Body of pancreas (tissue), 4 donors: ENCODE results near the gene MC1R. TPM values are rescaled to one million over a fixed set of nuclear protein-coding genes. Genes with fewer than 3 reads are reported as not detected.

ENCODE experiments used
- ATAC-seq: fragments of 150-250 bp; one replicate; pipeline ENCODE4 v1.9.1; 2016
- DNase-seq, 4 donors: peaks; one replicate each; pipeline ENCODE4 v3.0.0-alpha.2; 2019
- H3K27ac ChIP-seq, 4 donors: fragments of 200-600 bp; sonication (generic); 1 replicate in 3 of 4; 2 replicates in 1 of 4; pipeline versions ENCODE4 v1.5.1 to v1.6.1; 2016 to 2019; ENCODE audit warnings: mild to moderate bottlenecking in 1 of 4, mixed read lengths in 1 of 4, moderate library complexity in 1 of 4
- H3K27me3 ChIP-seq, 2 donors: fragments of 200-600 bp; sonication (generic); one replicate each; pipeline ENCODE4 v1.6.0; 2016; ENCODE audit warnings: mild to moderate bottlenecking in 1 of 2
- H3K36me3 ChIP-seq, 2 donors: fragments of 200-600 bp; sonication (generic); replicated peaks in 1 of 2; 2 replicates each; pipeline ENCODE4 v1.5.1; 2016; ENCODE audit warnings: low read depth in 2 of 2; ENCODE audit not compliant: insufficient read depth in 1 of 2
- H3K4me1 ChIP-seq: fragments of 200-600 bp; sonication (generic); one replicate; pipeline ENCODE4 v1.6.0; 2016
- H3K4me3 ChIP-seq, 2 donors: fragments of 200-600 bp; sonication (generic); 1 replicate in 1 of 2; 2 replicates in 1 of 2; pipeline ENCODE4 v1.5.1; 2016 to 2019
- H3K9me3 ChIP-seq, 3 donors: fragments of 200-600 bp; sonication (generic); 1 replicate in 2 of 3; 2 replicates in 1 of 3; pipeline ENCODE4 v1.5.1; 2016
- POLR2A ChIP-seq, 3 donors: fragments of 450-650 bp; IDR thresholded peaks; one replicate each; pipeline ENCODE4 v1.6.1; 2016; ENCODE audit warnings: antibody characterized with exemption in 3 of 3, mild to moderate bottlenecking in 2 of 3
- WGBS, 2 donors: methylation state at CpG; one replicate each; pipeline ENCODE4 v1.1.5; 2017; 5-methylcytosine and 5-hydroxymethylcytosine counted together
- intact Hi-C: fragments of 100-400 bp; cut with DNase I; formaldehyde crosslinking; loops from one replicate; pipeline ENCODE4 v1.15.1; 2023
- total RNA-seq, 2 donors: library from RNA; depleted of rRNA; stranded (reverse); fragments of >200 nt; gene quantifications; one replicate each; pipeline ENCODE4 v1.1.0, GENCODE V29; 2016
- TF ChIP-seq, protein P1 (sequence below), 7 experiments: fragments of 450-650 bp in 4 of 7; fragments of 200-600 bp in 3 of 7; sonication (generic) in 3 of 7; IDR thresholded peaks; one replicate each; pipeline ENCODE4 v1.5.1; 2016 to 2019; ENCODE audit warnings: antibody characterized with exemption in 7 of 7

MC1R gene
- total RNA-seq, 2 donors from 2014 or later, result 3.6 TPM

DNA sequence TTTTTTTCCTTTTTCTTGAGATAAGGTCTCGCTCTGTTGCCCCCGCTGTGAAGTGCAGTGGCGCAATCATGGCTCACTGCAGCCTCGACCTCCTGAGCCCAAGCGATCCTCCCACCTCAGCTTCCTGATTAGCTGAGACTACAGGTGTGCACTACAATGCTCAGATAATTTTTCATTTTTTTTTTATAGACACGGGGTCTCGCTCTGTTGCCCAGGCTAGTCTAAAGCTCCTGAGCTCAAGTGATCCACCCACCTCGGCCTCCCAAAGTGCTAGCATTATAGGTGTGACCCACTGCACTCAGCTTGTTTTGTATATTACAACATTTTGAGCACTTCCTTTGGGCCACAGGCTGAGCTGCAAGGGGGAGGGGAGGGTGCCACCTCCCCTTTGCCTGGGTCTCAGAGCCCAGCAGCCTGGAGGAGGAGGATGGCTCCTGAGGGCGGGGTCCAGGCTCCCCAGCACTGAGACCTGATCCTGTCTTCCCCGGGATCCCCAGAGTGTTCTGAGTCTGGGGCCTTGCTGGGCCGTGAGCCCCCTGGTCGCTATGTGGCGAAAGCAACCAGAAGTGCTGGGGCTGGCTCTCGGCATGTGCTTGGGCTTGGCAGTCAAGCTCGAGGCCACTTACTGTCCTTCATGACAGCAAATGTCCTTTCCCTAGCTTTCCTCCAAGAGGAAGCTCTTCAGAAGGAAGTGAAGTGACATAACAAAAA lies 38.0 kb downstream of the MC1R start:
- H3K27me3 ChIP-seq, result no peaks in the 10 kb centered on the region
- DNase-seq (no peak), ATAC-seq (no peak)
- peaks cover 3 to 4% of the 10 kb centered on the region in 2 donors for H3K36me3 ChIP-seq
- H3K9me3 ChIP-seq, result no peaks in the 10 kb centered on the region
- WGBS, 2 donors, result 82 to 91% methylated on average over 10 to 15 of the region's 15 CpGs
- no peak for TF ChIP-seq POLR2A (IDR thresholded peaks at IDR 0.05)
- TF ChIP-seq, protein P1, sequence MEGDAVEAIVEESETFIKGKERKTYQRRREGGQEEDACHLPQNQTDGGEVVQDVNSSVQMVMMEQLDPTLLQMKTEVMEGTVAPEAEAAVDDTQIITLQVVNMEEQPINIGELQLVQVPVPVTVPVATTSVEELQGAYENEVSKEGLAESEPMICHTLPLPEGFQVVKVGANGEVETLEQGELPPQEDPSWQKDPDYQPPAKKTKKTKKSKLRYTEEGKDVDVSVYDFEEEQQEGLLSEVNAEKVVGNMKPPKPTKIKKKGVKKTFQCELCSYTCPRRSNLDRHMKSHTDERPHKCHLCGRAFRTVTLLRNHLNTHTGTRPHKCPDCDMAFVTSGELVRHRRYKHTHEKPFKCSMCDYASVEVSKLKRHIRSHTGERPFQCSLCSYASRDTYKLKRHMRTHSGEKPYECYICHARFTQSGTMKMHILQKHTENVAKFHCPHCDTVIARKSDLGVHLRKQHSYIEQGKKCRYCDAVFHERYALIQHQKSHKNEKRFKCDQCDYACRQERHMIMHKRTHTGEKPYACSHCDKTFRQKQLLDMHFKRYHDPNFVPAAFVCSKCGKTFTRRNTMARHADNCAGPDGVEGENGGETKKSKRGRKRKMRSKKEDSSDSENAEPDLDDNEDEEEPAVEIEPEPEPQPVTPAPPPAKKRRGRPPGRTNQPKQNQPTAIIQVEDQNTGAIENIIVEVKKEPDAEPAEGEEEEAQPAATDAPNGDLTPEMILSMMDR (IDR thresholded peaks at IDR 0.05), result no peak
- H3K4me1 ChIP-seq, result no peaks in the 10 kb centered on the region
- intact Hi-C loops, result no loop called here
- no peak overlapping the region for H3K27ac ChIP-seq
- H3K4me3 ChIP-seq, result no peak overlapping the region

DNA sequence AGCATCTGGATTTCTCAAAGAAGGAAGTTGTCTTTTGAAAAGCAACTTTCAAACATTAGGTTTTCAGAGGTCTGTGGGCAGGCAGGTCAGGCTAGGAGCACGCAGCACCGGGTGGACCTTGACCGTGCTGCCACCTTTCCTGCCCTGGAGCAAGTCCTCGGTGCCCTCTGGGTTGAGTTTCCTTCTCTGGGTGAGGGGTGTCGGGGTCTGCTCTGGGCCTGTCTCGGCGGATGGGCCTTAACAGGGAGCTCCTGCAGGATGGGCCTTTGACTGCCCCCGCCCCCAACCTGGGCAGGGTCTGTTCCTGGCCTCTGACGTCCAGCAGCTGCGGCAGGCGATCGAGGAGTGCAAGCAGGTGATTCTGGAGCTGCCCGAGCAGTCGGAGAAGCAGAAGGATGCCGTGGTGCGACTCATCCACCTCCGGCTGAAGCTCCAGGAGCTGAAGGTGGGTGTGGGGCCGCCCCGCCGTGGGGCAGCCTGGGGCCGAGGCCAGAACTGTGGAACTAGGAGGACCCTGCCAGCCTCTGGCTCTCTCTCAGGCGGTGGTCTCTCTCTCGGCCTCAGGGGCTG lies 38.6 kb downstream of the MC1R start:
- no peak overlapping the region for H3K27ac ChIP-seq
- H3K36me3 ChIP-seq, result peaks cover 3 to 4% of the 10 kb centered on the region in 2 donors
- ATAC-seq (no peak), DNase-seq (no peak)
- no peaks in the 10 kb centered on the region for H3K4me1 ChIP-seq
- no peak for TF ChIP-seq POLR2A (IDR thresholded peaks at IDR 0.05)
- TF ChIP-seq, protein P1 (IDR thresholded peaks at IDR 0.05), result no peak
- intact Hi-C loops, result no loop called here
- no peaks in the 10 kb centered on the region for H3K27me3 ChIP-seq
- 85 to 100% methylated on average over 11 to 18 of the region's 23 CpGs for WGBS, 2 donors
- H3K9me3 ChIP-seq, result no peaks in the 10 kb centered on the region
- no peak overlapping the region for H3K4me3 ChIP-seq

DNA sequence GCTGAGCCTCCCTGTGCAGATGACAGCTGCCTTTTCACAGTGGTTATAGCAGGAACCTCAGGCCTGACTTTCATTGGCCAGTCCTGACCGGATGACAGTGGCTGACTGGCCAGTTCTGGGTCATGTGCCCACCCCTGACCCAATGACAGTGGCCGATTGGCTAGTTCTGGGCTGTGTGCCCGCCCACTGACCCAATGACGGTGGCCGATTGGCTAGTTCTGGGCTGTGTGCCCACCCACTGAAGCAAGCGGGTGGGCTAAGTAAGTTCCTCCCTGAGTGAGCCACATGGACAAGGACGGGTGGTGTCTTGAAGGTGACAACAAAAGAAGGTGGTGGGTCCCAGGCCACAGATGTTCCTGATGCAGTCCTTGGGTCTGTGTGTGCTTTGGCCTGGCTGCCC lies 39.4 kb downstream of the MC1R start:
- Histone ChIP-seq H3K36me3 (peaks cover 3 to 4% of the 10 kb centered on the region in 2 donors), H3K4me3 (no peak overlapping the region), H3K4me1 (no peaks in the 10 kb centered on the region), H3K27ac (no peak overlapping the region), H3K9me3 (no peaks in the 10 kb centered on the region), H3K27me3 (no peaks in the 10 kb centered on the region)
- 96 to 100% methylated on average over 6 to 7 of the region's 7 CpGs for WGBS, 2 donors
- ATAC-seq (peak; percentile 53), DNase-seq (peak in 2 of 4 donors; percentile 19 to 36)
- intact Hi-C loops, result no loop called here
- no peak for TF ChIP-seq POLR2A (IDR thresholded peaks at IDR 0.05)
- TF ChIP-seq, protein P1 (IDR thresholded peaks at IDR 0.05), result no peak

DNA sequence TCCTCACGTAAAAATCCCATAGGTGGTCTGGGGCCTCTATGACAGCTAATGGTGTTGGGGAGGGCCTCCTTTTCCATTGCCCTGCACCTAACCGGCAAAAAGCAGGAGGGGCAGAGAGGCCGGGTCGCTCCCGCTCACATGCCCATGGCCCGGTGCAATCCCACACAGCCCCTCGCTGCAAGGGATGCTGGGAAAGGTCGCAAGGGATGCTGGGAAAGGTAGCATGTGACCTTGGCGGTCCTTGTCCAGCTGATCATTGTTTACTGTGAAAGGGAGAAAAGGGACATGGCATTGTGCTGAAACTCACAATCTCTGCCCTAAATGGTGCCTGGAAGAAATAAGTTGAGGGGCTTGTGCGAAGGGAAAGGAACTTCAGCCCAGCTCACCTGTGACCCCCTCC lies 39.9 kb downstream of the MC1R start:
- 92 to 95% methylated on average over 10 of the region's 10 CpGs for WGBS, 2 donors
- H3K4me3 ChIP-seq, result no peak overlapping the region
- no peaks in the 10 kb centered on the region for H3K4me1 ChIP-seq
- ATAC-seq (no peak), DNase-seq (no peak)
- peaks cover 3 to 4% of the 10 kb centered on the region in 2 donors for H3K36me3 ChIP-seq
- H3K27me3 ChIP-seq, result no peaks in the 10 kb centered on the region
- intact Hi-C loops, result no loop called here
- H3K27ac ChIP-seq, result no peak overlapping the region
- no peak for TF ChIP-seq POLR2A (IDR thresholded peaks at IDR 0.05)
- TF ChIP-seq, protein P1 (IDR thresholded peaks at IDR 0.05), result no peak
- no peaks in the 10 kb centered on the region for H3K9me3 ChIP-seq
